ENCODE results near the gene NPIPB8.

- TF ChIP-seq MTF1 (CRISPR knock-in tag; IDR thresholded peaks at IDR 0.05) (no peak), REST (IDR thresholded peaks at IDR 0.05; ENCODE audit: borderline replicate concordance in 1 of 2, low read depth in 1 of 2, low read length in 2 of 2) (no peak), BRCA1 (CRISPR knock-in tag; IDR thresholded peaks at IDR 0.05) (no peak), CTCF (CRISPR knock-in tag; IDR thresholded peaks at IDR 0.05) (no peak), SATB2 (CRISPR knock-in tag; IDR thresholded peaks at IDR 0.05) (no peak), MEIS2 (CRISPR knock-in tag; IDR thresholded peaks at IDR 0.05) (no peak)
Measured at GRCh38 chr16:28589930-28590329, 47.9 kb upstream of the NPIPB8 start.

Data from HepG2 (cell line).